Measurements from ENCODE around the gene IFT88.

IFT88 gene

DNA sequence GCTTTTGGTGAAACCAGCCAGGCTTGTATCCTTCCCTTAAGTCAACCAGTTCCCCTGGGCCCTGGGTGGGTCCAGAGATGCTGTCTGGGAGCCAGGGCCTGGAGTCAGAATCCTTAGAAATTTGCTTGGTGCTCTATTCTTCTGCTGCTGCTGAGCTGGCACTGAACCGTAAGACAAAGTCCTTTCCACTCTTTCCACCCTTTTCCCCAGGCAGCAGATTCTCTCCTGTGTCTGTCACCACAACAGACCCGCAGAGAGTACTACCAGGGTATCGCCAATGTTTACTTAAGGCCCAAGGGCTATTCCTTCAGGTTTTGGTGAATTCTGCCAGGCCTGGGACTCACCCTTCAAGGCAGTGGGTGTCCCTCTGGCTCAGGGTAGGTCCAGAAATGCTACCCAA is 12.2 kb downstream of the IFT88 start:
- H3K4me3 ChIP-seq (replicated peaks; ENCODE audit: low read depth, low read length), result no peak overlapping the region
- DNase-seq (ENCODE audit: low read depth), result no peak
- TF ChIP-seq, protein P1, sequence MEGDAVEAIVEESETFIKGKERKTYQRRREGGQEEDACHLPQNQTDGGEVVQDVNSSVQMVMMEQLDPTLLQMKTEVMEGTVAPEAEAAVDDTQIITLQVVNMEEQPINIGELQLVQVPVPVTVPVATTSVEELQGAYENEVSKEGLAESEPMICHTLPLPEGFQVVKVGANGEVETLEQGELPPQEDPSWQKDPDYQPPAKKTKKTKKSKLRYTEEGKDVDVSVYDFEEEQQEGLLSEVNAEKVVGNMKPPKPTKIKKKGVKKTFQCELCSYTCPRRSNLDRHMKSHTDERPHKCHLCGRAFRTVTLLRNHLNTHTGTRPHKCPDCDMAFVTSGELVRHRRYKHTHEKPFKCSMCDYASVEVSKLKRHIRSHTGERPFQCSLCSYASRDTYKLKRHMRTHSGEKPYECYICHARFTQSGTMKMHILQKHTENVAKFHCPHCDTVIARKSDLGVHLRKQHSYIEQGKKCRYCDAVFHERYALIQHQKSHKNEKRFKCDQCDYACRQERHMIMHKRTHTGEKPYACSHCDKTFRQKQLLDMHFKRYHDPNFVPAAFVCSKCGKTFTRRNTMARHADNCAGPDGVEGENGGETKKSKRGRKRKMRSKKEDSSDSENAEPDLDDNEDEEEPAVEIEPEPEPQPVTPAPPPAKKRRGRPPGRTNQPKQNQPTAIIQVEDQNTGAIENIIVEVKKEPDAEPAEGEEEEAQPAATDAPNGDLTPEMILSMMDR (IDR thresholded peaks at IDR 0.05; ENCODE audit: low read length, missing control alignments), result no peak

DNA sequence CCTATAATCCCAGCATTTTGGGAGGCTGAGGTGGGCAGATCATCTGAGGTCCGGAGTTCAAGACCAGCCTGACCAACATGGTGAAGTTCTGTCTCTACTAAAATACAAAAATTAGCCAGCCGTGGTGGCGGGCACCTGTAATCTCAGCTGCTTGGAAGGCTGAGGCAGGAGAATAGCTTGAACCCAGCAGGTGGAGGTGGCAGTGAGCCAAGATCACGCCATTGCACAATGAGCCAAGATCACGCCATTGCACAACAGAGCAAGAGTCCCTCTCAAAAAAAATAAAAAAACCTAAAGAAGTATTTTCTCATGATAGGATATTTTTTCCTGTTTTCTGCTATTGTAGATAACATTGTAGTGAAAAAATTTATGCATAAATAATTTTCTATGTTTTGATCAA is 13.3 kb downstream of the IFT88 start:
- TF ChIP-seq, protein P1 (IDR thresholded peaks at IDR 0.05; ENCODE audit: low read length, missing control alignments), result no peak
- H3K4me3 ChIP-seq (replicated peaks; ENCODE audit: low read depth, low read length), result no peak overlapping the region
- DNase-seq (ENCODE audit: low read depth), result peak; percentile 20

DNA sequence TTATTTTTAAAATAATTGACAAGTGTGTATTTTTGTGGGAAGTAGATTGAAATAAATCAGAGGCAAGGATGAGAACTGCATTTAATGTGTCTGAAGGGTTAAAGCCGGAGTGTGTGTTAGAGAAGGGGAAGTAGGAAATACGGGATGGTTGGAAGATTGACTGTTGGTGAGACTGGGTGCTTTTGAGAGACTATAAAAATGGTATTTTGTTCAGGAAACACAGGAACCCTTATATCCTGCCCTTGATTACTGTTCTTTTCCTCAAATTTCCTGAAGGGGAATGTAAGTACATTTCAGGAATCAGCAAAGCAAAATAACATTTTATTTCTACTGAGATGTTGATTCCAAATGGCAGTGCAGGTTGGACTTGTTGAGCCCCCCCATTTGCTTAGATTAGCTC is 15.1 kb downstream of the IFT88 start:
- no peak for DNase-seq (ENCODE audit: low read depth)

DNA sequence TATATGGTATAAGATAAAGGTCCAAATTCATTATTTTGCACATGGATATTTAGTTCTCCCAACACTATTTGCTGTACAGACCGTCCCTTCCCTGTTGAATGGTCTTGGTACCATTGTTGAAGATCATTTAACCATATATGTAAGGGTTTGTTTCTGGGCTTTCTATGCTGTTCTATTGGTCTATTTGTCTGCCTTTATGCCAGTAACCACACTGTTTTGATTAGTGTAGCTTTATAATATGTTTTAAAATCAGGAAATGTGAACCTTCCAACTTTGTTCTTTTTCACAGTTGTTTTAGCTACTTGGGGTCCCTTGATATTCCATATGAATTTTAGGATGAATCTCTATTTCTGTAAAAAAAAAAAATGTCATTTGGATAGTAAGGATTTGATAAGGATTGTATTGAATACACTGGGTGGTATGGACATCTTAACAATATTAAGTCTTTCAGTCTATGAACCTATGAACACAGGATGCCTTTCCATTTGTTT is 16.9 kb downstream of the IFT88 start:
- TF ChIP-seq, protein P1 (IDR thresholded peaks at IDR 0.05; ENCODE audit: low read length, missing control alignments), result no peak
- no peak overlapping the region for H3K4me3 ChIP-seq (replicated peaks; ENCODE audit: low read depth, low read length)
- DNase-seq (ENCODE audit: low read depth), result no peak

More for the DNA sequence above, 15.1 kb downstream of the IFT88 start:
- TF ChIP-seq, protein P1 (IDR thresholded peaks at IDR 0.05; ENCODE audit: low read length, missing control alignments), result no peak
- no peak overlapping the region for H3K4me3 ChIP-seq (replicated peaks; ENCODE audit: low read depth, low read length)

DNA sequence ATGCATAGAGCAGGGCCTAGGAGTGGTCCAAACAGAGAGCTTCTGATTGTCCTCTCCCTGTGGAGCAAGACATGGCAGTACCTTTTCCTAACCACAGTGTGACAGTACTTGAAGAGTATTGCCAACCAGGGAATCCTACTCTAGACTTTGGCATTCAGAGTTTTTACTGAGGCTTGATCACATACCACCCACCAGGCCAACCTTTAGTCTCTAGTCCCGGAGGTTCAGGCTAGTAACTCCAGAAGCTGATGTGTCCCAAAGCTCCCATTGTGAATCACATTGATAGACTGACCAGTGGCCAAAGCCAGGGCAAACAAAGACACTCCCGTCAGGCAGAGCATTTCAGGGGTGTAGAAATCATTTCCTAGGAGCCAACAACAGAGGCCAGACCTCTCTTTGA is 18.4 kb downstream of the IFT88 start:
- no peak overlapping the region for H3K4me3 ChIP-seq (replicated peaks; ENCODE audit: low read depth, low read length)
- TF ChIP-seq, protein P1 (IDR thresholded peaks at IDR 0.05; ENCODE audit: low read length, missing control alignments), result no peak
- DNase-seq (ENCODE audit: low read depth), result no peak

DNA sequence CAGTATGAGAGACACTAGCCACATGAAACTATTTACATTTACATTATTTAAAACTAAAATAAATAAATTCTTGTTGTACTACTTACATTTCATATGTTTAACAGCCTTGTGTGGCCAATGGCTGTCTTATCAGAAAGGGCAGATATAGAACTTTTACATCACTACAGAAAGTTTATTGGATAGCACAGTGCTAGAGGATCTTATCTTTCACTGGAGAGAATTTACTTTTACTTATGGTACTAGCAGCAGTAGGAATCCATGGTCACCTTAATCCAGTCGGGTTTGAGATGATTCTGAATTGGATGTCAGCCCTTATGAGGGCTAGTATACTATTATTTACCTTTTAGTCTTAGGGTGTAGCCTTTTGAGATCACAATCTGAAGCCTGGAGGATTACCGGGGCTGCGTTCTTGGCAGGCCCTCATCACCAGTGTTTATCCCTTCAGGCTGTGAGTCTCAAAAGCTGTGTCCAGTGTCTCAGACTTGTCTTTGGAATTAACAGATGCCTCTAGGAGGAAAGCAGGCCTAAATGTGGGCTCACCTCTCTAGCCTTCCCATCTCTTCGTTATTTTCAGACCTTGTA is 21.7 kb downstream of the IFT88 start:
- no peak overlapping the region for H3K4me3 ChIP-seq (replicated peaks; ENCODE audit: low read depth, low read length)
- DNase-seq (ENCODE audit: low read depth), result no peak
- TF ChIP-seq, protein P1 (IDR thresholded peaks at IDR 0.05; ENCODE audit: low read length, missing control alignments), result no peak

DNA sequence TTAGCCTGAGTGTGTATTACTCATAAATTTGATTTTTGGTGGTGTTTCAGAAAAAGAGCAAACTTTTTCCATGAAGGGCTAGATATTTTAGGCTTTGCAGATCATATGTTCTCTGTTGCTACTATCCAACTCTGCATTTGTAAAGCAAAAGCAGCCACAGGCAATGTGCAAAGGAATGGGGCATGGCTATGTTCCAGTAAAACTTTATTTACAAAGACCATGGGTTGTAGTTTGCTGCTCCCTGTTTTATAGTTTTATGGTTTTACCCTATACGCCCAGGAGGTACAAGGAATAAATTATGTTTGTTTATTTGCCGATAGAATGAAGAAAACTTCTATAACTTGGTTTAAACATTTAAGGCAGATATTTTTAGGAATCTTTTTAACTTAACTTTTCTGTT is 23.6 kb downstream of the IFT88 start:
- H3K4me3 ChIP-seq (replicated peaks; ENCODE audit: low read depth, low read length), result no peak overlapping the region
- no peak for DNase-seq (ENCODE audit: low read depth)
- TF ChIP-seq, protein P1 (IDR thresholded peaks at IDR 0.05; ENCODE audit: low read length, missing control alignments), result no peak
